GM18868 (cell line): ENCODE measurements around the gene PTRHD1.
"Not testable (repeated sequence)": the region's sequence is repeated elsewhere in the genome, so short reads cannot be mapped to it uniquely, and the experiment has no call there.

ENCODE experiments used
- ATAC-seq: cut with Tn5 transposase; IDR thresholded peaks from one replicate; pipeline ENCODE4 v1.9.1; 2021; ENCODE audit warnings: mild to moderate bottlenecking, moderate library complexity; ENCODE audit not compliant: unreplicated experiment

The PTRHD1 gene

GRCh38 chr2:24813691-24814137 lies 20.5 kb upstream of the PTRHD1 start:
- ATAC-seq, result no peak

- ATAC-seq, result no peak
Measured at GRCh38 chr2:24809316-24810007, 16.3 kb upstream of the PTRHD1 start.

GRCh38 chr2:24806661-24807036 lies 13.5 kb upstream of the PTRHD1 start:
- ATAC-seq, result no peak

DNA sequence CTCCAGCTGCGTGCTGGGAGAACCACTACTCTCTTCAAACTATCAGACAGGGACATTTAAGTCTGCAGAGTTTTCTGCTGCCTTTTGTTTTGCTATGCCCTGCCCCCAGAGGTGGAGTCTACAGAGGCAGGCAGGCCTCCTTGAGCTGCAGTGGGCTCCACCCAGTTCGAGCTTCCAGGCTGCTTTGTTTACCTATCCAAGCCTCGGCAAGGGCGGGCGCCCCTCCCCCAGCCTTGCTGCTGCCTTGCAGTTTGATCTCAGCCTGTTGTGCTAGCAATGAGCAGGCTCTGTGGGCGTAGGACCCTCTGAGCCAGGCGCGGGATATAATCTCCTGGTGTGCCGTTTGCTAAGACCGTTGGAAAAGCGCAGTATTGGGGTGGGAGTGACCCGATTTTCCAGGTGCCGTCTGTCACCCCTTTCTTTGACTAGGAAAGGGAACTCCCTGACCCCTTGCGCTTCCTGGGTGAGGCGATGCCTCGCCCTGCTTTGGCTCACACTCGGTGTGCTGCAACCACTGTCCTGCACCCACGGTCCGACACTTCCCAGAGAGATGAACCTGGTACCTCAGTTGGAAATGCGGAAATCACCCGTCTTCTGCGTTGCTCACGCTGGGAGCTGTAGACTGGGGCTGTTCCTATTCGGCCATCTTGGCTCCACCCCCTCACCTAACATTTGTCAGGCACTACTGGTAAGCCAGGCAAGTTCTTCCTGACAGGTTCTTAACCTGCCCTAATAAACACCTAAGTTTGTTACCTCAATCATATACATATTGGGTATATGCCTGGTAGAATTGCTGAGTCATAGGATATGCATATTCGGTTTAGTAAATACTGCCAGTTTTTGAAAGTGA lies 12.8 kb upstream of the PTRHD1 start:
- ATAC-seq, result not testable (repeated sequence)

GRCh38 chr2:24800487-24800886 lies 7.3 kb upstream of the PTRHD1 start:
- not testable (repeated sequence) for ATAC-seq

DNA sequence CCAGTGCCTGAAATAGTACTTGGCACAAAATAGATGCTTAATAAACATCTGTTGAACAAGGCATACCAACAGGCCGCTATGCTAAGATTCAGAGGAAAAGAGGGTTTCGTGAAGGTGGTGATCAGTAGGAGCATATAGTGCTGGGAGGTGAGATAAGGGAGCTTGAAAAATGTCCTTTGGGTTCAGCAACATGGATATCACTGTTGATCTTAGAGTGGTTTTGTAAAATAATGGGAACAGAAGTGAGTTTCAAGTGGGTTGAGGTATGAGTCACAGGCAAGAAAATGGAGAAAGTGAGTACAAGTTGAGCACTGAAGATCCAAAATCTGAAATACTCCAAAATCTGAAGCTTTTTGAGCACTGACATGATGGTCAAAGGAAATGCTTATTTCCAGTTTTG lies 4.5 kb upstream of the PTRHD1 start:
- ATAC-seq, result no peak

GRCh38 chr2:24793761-24794435 lies 707 bp upstream of the PTRHD1 start:
- no peak for ATAC-seq

DNA sequence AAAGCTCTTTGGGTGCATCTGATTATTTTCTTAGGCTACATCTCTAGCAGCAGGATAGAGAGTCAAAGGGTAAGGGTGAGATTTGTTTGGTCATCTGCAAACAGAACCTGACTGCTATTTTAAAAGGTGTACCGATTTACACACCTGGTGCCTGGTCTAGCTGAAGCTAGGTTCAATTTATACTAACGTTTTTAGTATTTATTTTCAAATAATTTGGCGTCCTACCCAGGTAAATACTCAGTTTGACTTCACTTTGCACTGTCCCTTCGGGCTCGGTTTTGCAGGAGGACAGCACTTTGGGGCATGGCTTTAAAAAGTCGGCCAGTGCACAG lies 683 bp downstream of the PTRHD1 start:
- no peak for ATAC-seq

- ATAC-seq, result no peak
Measured at GRCh38 chr2:24791452-24791851, 1.7 kb downstream of the PTRHD1 start.

- no peak for ATAC-seq
Measured at GRCh38 chr2:24788816-24789215, 4.4 kb downstream of the PTRHD1 start.

GRCh38 chr2:24787532-24787931 lies 5.7 kb downstream of the PTRHD1 start:
- no peak for ATAC-seq

DNA sequence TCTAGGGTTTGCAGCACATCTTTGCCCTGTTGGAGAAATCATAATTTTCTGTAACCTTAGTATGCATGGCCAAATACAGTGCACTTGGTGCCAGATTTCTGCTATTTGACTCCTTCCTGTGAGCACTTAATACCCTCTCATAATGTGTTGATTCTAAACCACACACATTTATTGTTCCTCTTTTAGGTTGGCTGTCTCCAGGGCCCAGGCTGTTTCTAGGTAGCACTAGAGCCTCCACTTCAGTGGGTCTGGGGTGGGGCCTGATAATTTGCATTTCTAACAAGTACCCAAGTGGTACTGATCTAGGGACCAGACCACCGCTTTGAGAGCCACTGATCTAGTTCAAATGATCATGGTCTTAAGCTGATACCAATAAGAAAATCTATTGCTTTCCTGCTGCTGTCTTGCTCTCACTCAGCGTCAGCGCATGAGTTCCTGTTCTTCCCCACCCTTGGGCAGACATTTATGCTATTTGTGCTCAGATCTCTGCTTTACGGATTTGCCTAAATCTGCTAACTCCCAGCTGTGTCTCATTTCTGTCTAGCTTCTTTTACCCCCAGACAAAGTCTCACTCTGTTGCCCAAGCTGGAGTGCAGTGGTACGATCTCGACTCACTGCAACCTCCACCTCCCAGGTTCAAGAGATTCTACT lies 7.4 kb downstream of the PTRHD1 start:
- peak; percentile 90 for ATAC-seq

GRCh38 chr2:24783641-24784040 lies 9.6 kb downstream of the PTRHD1 start:
- ATAC-seq, result no peak

DNA sequence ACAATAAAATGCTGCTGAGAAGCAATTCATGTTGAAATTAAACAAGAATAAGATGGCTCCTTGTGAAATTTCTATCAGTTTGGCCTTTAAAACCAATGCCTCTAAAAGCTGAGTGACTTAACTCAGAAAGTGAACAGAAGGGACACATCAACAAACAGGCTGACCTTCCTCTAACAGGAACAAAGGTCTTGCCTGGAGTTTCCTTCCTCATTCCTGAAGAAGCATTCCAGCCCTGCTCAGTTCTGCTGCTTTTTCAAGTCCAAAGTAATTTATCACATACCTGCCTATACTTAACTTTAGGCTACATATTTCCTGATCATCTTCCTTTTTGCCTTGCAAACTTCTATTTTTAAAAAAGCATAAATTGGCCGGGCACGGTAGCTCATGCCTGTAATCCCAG lies 14.1 kb downstream of the PTRHD1 start:
- ATAC-seq, result no peak

DNA sequence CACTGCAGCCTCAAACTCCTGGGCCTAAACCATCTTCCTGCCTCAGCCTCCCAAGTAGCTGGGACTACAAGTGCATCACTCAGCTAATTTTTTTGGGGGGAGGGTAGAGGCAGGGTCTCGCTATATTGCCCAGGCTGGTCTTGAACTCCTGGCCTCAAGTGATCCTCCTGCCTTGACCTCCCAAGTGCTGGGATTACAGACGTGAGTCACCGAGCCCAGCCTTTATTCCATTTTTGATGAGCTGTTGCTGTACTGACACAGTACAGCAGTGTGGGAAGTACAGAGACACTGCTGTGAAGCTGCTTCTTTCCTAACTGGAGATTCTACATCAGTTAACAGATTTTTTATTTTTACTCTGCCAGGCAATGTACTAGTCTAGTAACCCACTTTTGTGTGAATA lies 18.8 kb downstream of the PTRHD1 start:
- ATAC-seq, result no peak

DNA sequence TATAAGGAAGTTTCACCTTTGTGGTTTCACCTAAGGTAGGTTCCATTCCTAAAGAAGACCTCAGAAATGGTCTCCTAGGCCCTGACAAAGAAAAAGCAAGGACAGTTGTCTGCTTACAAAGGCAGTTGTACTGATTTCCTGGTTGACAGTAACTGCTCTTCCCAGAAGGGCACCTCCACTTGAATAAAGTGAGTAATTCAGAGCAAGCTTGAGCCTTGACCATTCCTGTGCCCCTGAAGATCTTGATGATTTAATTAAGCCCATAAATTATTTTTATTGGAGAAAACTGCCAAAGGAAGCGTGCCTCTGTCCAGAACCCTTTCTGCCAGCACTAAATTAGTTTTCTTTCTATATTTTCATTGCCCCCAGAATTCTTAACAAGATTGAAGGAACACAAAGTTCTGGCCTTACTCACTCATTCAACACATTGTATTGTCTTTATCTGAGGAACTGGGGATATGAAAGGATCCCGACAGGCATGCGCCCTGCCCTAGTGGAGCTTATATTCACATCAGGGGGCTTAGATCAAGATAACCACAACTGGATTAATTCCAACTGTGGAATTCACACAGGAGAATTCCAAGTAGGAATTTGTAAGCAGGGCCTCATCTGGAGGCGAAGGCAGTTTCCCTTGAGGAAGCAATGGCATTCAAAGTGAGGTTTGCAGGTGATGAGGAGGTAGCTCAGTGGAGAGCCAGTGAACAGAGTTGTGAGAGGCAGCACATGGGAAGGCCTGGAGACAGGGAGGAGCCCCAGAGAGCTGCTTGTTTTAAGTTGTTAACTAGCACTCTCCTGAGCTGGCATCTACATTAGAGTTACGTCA lies 21.2 kb downstream of the PTRHD1 start:
- ATAC-seq, result no peak

DNA sequence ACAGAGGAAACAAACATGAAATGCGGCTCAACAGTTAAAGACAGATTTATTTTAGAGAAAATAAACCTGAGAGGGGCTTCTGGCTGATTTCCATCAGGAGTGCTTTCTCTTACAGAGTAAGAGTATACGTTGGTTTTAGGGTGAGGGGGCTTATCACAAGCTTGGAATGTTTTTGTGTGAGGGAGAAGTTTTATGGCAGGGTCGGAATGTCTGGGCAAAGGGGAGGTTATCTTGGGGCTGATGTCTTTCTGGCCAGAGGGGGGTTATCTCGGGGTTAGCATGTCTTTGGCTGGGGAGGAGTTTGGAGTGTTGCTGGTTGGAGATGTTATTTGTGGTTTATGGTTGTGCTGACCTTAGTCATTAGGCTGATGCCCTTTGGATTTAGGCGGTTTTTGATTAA lies 22.1 kb downstream of the PTRHD1 start:
- no peak for ATAC-seq

DNA sequence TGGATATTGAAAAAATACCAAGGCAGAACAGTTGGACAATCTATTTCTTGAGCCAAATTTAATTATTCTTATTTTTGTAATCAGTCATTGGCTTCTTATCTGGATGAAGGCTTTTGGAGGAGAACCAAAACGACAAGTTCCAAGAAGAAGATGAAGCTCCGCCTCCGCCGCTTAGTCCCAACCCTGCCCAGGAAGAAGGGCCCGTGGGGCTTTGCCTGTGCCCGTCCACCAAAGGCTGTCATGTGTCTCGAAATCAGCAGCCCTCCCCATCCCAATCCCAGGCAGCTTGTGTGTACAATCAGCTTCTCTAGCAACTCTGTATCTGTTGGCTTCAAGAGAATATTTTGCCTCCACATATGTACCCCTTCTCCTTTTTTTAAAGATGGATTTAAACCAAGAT lies 24.6 kb downstream of the PTRHD1 start:
- no peak for ATAC-seq

GRCh38 chr2:24768013-24768412 lies 25.2 kb downstream of the PTRHD1 start:
- ATAC-seq, result no peak

GRCh38 chr2:24766609-24767008 lies 26.6 kb downstream of the PTRHD1 start:
- ATAC-seq, result no peak

DNA sequence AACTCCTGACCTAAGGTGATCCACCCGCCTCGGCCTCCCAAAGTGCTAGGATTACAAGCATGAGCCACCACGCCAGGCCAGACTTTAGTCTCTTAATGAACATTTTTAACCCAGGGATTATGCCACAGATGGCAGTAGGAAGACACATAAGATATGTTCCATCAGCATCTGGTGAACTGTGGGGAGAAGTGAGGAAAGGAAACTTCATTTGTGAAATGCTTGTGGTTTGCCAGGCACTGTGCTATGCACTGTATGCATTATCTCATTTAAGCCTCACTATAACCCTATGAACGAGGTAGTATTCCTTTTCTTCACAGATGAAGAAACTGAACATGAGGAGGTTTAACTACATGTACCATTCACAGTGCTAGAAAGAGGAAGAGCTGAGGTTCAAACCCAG lies 29.3 kb downstream of the PTRHD1 start:
- ATAC-seq, result no peak
